IMR-90 (cell line): Measurements from ENCODE around the gene TUBGCP3. TPM values are rescaled to one million over a fixed set of nuclear protein-coding genes. Genes with fewer than 3 reads are reported as not detected.

ENCODE experiments used
- ATAC-seq: fragments of 200-7000 bp; cut with Tn5 transposase; 2 replicates; pipeline ENCODE4 v1.9.1; 2020; ENCODE audit warnings: low read depth, mild to moderate bottlenecking, moderate library complexity
- BruUV-seq: library from RNA; stranded (reverse); fragments of 400-500 nt; replicated peaks from 2 replicates; lab custom pipeline; 2021; lab: Mats Ljungman, UMichigan
- CTCF ChIA-PET: fragments of 300-600 bp; formaldehyde crosslinking; extraction: SDS; loops from one replicate; lab custom pipeline; 2021; ENCODE audit warnings: antibody characterized with exemption; lab: Yijun Ruan, JAX
- POLR2A ChIA-PET: fragments of 300-600 bp; sonication (Branson Sonifier 250); formaldehyde crosslinking; loops from one replicate; lab custom pipeline; 2022; ENCODE audit warnings: antibody characterized with exemption; ENCODE audit not compliant: unreplicated experiment; lab: Charles Lee
- DNase-seq: peaks from one replicate; pipeline ENCODE4 v3.0.0; 2013
- H2AFZ ChIP-seq: replicated peaks from 2 replicates; pipeline ENCODE3; 2013; ENCODE audit warnings: low read length, mild to moderate bottlenecking; ENCODE audit not compliant: poor library complexity
- H2AK5ac ChIP-seq: 2 replicates; pipeline ENCODE4 v1.6.1; 2013; ENCODE audit warnings: low read depth, low read length, inconsistent platforms
- H2AK9ac ChIP-seq: replicated peaks from 2 replicates; pipeline ENCODE3; 2013; ENCODE audit warnings: mild to moderate bottlenecking, low read depth, low read length, moderate library complexity; ENCODE audit not compliant: poor library complexity
- H2BK120ac ChIP-seq: 2 replicates; pipeline ENCODE4 v1.6.1; 2013; ENCODE audit warnings: low read depth, low read length, inconsistent platforms
- H2BK15ac ChIP-seq: 3 replicates; pipeline ENCODE4 v1.6.1; 2013; ENCODE audit warnings: low read depth, low read length, inconsistent platforms
- H2BK20ac ChIP-seq: 2 replicates; pipeline ENCODE4 v1.6.1; 2013; ENCODE audit warnings: low read depth, mild to moderate bottlenecking, inconsistent platforms, low read length, moderate library complexity
- H2BK5ac ChIP-seq: 2 replicates; pipeline ENCODE4 v1.6.1; 2013; ENCODE audit warnings: mild to moderate bottlenecking, low read depth, low read length, inconsistent platforms; ENCODE audit not compliant: poor library complexity, severe bottlenecking
- H3K14ac ChIP-seq: replicated peaks from 2 replicates; pipeline ENCODE4 v1.6.1; 2013; ENCODE audit warnings: low read depth, low read length, inconsistent platforms
- H3K18ac ChIP-seq: 2 replicates; pipeline ENCODE4 v1.6.1; 2013; ENCODE audit warnings: low read depth, low read length, control low read depth
- H3K23ac ChIP-seq: 2 replicates; pipeline ENCODE4 v1.6.1; 2013; ENCODE audit warnings: low read depth, low read length, inconsistent platforms
- H3K27ac ChIP-seq: 2 replicates; pipeline ENCODE4 v1.5.1; 2013; ENCODE audit warnings: mild to moderate bottlenecking, control low read depth, low read length; ENCODE audit not compliant: insufficient read depth
- H3K27me3 ChIP-seq: 2 replicates; pipeline ENCODE4 v1.6.1; 2013; ENCODE audit warnings: low read length; ENCODE audit not compliant: control insufficient read depth, insufficient read depth
- H3K36me3 ChIP-seq: 2 replicates; pipeline ENCODE4 v1.6.1; 2013; ENCODE audit warnings: low read length, mixed read lengths; ENCODE audit not compliant: control insufficient read depth, insufficient read depth
- H3K4ac ChIP-seq: 2 replicates; pipeline ENCODE4 v1.6.1; 2013; ENCODE audit warnings: low read depth, low read length, inconsistent platforms
- H3K4me1 ChIP-seq: 2 replicates; pipeline ENCODE4 v1.6.1; 2013; ENCODE audit warnings: low read length, mixed read lengths; ENCODE audit not compliant: control insufficient read depth, insufficient read depth
- H3K4me2 ChIP-seq: 2 replicates; pipeline ENCODE4 v1.6.1; 2013; ENCODE audit warnings: low read depth, mild to moderate bottlenecking, control low read depth, low read length, moderate library complexity
- H3K4me3 ChIP-seq: 2 replicates; pipeline ENCODE4 v1.5.1; 2013; ENCODE audit warnings: low read depth, mild to moderate bottlenecking, control low read depth, low read length, moderate library complexity; ENCODE audit not compliant: insufficient read depth
- H3K56ac ChIP-seq: 2 replicates; pipeline ENCODE4 v1.6.1; 2013; ENCODE audit warnings: low read length, inconsistent platforms; ENCODE audit not compliant: insufficient read depth; ENCODE audit errors: extremely low read depth
- H3K79me1 ChIP-seq, 2 experiments: 2 replicates each; pipeline ENCODE4 v1.6.1; 2013; ENCODE audit warnings: low read length in 2 of 2, inconsistent platforms in 1 of 2, low read depth in 1 of 2
- H3K9ac ChIP-seq: 2 replicates; pipeline ENCODE4 v1.6.1; 2013; ENCODE audit warnings: low read depth, low read length, control low read depth
- H3K9me1 ChIP-seq: 2 replicates; pipeline ENCODE4 v1.6.1; 2013; ENCODE audit warnings: low read length, inconsistent platforms; ENCODE audit not compliant: insufficient read depth
- H3K9me3 ChIP-seq: 2 replicates; pipeline ENCODE4 v1.6.1; 2013; ENCODE audit warnings: low read length; ENCODE audit not compliant: control insufficient read depth, insufficient read depth
- H4K20me1 ChIP-seq: 2 replicates; pipeline ENCODE4 v1.6.1; 2013; ENCODE audit warnings: low read length, inconsistent platforms; ENCODE audit not compliant: insufficient read depth
- H4K5ac ChIP-seq: 2 replicates; pipeline ENCODE4 v1.6.1; 2013; ENCODE audit warnings: mild to moderate bottlenecking, low read depth, low read length, control low read depth
- H4K8ac ChIP-seq, 2 experiments: 2 replicates each; pipeline ENCODE4 v1.6.1; 2013; ENCODE audit warnings: low read depth in 2 of 2, low read length in 2 of 2, control low read depth in 1 of 2, inconsistent platforms in 1 of 2
- H4K91ac ChIP-seq: 2 replicates; pipeline ENCODE4 v1.6.1; 2013; ENCODE audit warnings: low read depth, low read length, inconsistent platforms; ENCODE audit not compliant: insufficient read depth
- BHLHE40 ChIP-seq: fragments of 150-350 bp; IDR thresholded peaks from 2 replicates; pipeline ENCODE4 v1.6.1; 2016; ENCODE audit warnings: mild to moderate bottlenecking, low read depth, low read length
- CEBPB ChIP-seq: IDR thresholded peaks from 2 replicates; pipeline ENCODE4 v1.6.1; 2012; ENCODE audit warnings: low read depth, low read length, improper control_type of control experiment
- FOS ChIP-seq: fragments of 150-350 bp; IDR thresholded peaks from 2 replicates; pipeline ENCODE4 v1.6.1; 2016; ENCODE audit warnings: low read depth, low read length
- MAFK ChIP-seq: IDR thresholded peaks from 2 replicates; pipeline ENCODE4 v1.6.1; 2012; ENCODE audit warnings: low read depth, low read length, improper control_type of control experiment
- MAZ ChIP-seq: IDR thresholded peaks from 2 replicates; pipeline ENCODE4 v1.6.1; 2012; ENCODE audit warnings: low read depth, mild to moderate bottlenecking, low read length, improper control_type of control experiment, moderate library complexity, borderline replicate concordance
- MXI1 ChIP-seq: IDR thresholded peaks from 2 replicates; pipeline ENCODE4 v1.6.1; 2012; ENCODE audit warnings: low read depth, mild to moderate bottlenecking, low read length, moderate library complexity, borderline replicate concordance
- NFE2L2 ChIP-seq: fragments of 150-350 bp; IDR thresholded peaks from 2 replicates; pipeline ENCODE4 v1.6.1; 2016; ENCODE audit warnings: low read depth, mild to moderate bottlenecking, low read length
- POLR2A ChIP-seq: IDR thresholded peaks from 2 replicates; pipeline ENCODE4 v1.6.1; 2012; ENCODE audit warnings: mild to moderate bottlenecking, low read depth, low read length
- RCOR1 ChIP-seq: IDR thresholded peaks from 2 replicates; pipeline ENCODE4 v1.6.1; 2012; ENCODE audit warnings: mild to moderate bottlenecking, low read length, improper control_type of control experiment; ENCODE audit not compliant: insufficient replicate concordance
- RFX5 ChIP-seq: IDR thresholded peaks from 2 replicates; pipeline ENCODE4 v1.8.0; 2012; ENCODE audit warnings: low read depth, mild to moderate bottlenecking, low read length, moderate library complexity
- SMC3 ChIP-seq: fragments of 150-350 bp; IDR thresholded peaks from 2 replicates; pipeline ENCODE4 v1.6.1; 2016; ENCODE audit warnings: low read depth, mild to moderate bottlenecking, antibody characterized with exemption, low read length, moderate library complexity
- WGBS, 2 experiments: methylation state at CpG; one replicate each; pipeline versions ENCODE4 v1.1.5 to v1.1.7; 2013; ENCODE audit warnings: missing lambda C conversion rate in 2 of 2; ENCODE audit not compliant: insufficient read length in 1 of 2; ENCODE audit errors: extremely low coverage in 2 of 2; 5-methylcytosine and 5-hydroxymethylcytosine counted together
- dilution Hi-C: fragments of 300-500 bp; cut with HindIII; formaldehyde crosslinking; loops from one replicate; pipeline ENCODE4 v1.14.3; 2018; ENCODE audit warnings: low sequenced_read_pairs; ENCODE audit not compliant: unreplicated experiment
- in situ Hi-C: fragments of 300-500 bp; cut with MboI; formaldehyde crosslinking; loops from 3 replicates; pipeline ENCODE4 v1.14.3; 2019; ENCODE audit warnings: low sequenced_read_pairs, inconsistent platforms, mixed read lengths
- intact Hi-C: fragments of 100-400 bp; cut with micrococcal nuclease; formaldehyde crosslinking; loops from 2 replicates; pipeline ENCODE4 v1.10.0; 2022
- polyA plus RNA-seq, 3 experiments: library from polyadenylated mRNA; depleted of rRNA; stranded (reverse); fragments of >200 nt; gene quantifications; 2 replicates each; pipeline ENCODE4 v1.2.3, GENCODE V29; 2012; ENCODE audit warnings: low replicate concordance in 1 of 3
- total RNA-seq: library from RNA; depleted of rRNA; stranded (reverse); fragments of >200 nt; gene quantifications from 2 replicates; pipeline ENCODE4 v1.2.3, GENCODE V29; 2012
- TF ChIP-seq, protein P1 (sequence below): fragments of 150-350 bp; IDR thresholded peaks from 2 replicates; pipeline ENCODE4 v1.6.1; 2017; ENCODE audit warnings: mild to moderate bottlenecking, antibody characterized with exemption, low read length, low read depth
- TF ChIP-seq, protein P2 (sequence below): conservative IDR thresholded peaks from 2 replicates; pipeline ENCODE4 v1.5.1; 2012; ENCODE audit warnings: mild to moderate bottlenecking, low read depth, low read length, improper control_type of control experiment
- TF ChIP-seq, protein P3 (sequence below): fragments of 150-350 bp; IDR thresholded peaks from 2 replicates; pipeline ENCODE4 v1.6.1; 2016; ENCODE audit warnings: low read depth, mild to moderate bottlenecking, low read length, moderate library complexity, borderline replicate concordance

The TUBGCP3 gene
- total and polyA plus RNA-seq, 2 of the 4 experiments (the other 2 are of a cell fraction), result 16.0 to 17.8 TPM

DNA sequence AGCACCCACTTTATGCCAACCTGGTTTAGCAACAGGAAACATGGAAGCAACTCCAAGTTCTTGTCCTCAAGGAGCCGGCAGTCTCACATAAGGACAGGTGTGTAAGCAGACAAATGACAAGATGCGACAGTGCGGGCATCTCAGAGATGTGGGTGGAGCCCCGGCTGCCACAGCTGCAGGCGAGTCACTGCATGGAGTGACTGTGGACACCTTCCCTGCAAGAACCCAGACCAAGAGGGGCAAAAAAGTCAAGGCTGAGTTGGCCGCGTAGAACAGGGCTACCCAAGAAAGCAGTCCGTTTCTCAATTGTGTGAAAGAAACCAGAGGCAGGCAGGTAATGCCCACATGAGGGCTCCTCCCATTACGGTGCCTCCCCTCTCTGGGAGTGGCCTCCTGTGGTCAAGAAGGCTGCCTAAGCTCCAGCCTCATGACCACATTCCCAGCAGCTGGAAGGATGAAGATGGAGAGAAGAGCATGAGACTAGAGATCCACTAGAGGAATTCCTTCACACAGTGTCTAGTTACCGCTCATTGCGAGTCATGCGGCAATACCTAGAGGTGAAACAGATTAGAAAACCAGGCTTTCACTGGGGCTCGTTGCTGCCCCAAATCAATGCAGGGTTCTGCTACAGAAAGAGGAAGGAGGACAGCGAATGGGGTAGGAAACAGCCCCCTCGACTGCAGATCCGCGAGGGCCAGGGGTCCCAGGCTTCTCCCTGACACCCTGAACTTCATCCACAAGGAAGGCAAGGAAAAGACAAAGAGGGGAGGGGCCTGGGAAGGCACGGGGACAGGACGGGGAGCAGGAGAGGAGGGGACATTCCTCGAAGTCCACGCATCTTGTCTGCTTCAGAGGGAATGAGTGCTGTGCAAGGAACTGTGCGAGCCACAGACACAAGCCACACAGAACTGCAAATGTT, 131.6 kb downstream of the TUBGCP3 start:
- dilution Hi-C loops (no loop called here), intact Hi-C loops (no loop called here), in situ Hi-C loops (no loop called here)
- Histone ChIP-seq H2BK15ac (no peak overlapping the region), H3K9me1 (no peaks in the 10 kb centered on the region), H3K18ac (no peak overlapping the region), H3K4ac (no peak overlapping the region), H4K5ac (no peak overlapping the region), H3K56ac (no peak overlapping the region), H2BK5ac (no peak overlapping the region), H3K27ac (no peak overlapping the region), H2AK5ac (no peak overlapping the region), H3K14ac (no peak overlapping the region), H3K4me1 (no peaks in the 10 kb centered on the region), H4K8ac (no peak overlapping the region), H3K4me2 (no peak overlapping the region), H3K9me3 (no peaks in the 10 kb centered on the region; the same call in 1 of the 2 replicates), H2AK9ac (no peak overlapping the region), H2AFZ (peak overlapping the region; percentile 43), H3K27me3 (no peaks in the 10 kb centered on the region; the same call in 1 of the 2 replicates), H2BK120ac (no peak overlapping the region), H3K79me1 (no peaks in the 10 kb centered on the region), H4K91ac (no peak overlapping the region), H4K20me1 (no peaks in the 10 kb centered on the region), H3K4me3 (no peak overlapping the region), H3K36me3 (no peaks in the 10 kb centered on the region), H2BK20ac (no peak overlapping the region), H3K9ac (no peak overlapping the region), H3K23ac (no peak overlapping the region)
- WGBS, 2 experiments, result 67% methylated on average over 2 of the region's 22 CpGs; no CpG with 5 or more reads in 1 of the 2 experiments
- BruUV-seq, result no TSS peak
- no peak for ATAC-seq
- ChIA-PET POLR2A (no interaction called here), CTCF (no interaction called here)
- no peak for DNase-seq
- TF ChIP-seq MXI1, result no peak
- no peak for TF ChIP-seq CEBPB
- TF ChIP-seq, protein P1, sequence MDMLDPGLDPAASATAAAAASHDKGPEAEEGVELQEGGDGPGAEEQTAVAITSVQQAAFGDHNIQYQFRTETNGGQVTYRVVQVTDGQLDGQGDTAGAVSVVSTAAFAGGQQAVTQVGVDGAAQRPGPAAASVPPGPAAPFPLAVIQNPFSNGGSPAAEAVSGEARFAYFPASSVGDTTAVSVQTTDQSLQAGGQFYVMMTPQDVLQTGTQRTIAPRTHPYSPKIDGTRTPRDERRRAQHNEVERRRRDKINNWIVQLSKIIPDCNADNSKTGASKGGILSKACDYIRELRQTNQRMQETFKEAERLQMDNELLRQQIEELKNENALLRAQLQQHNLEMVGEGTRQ, result no peak
- no peak for TF ChIP-seq BHLHE40
- TF ChIP-seq, protein P2, sequence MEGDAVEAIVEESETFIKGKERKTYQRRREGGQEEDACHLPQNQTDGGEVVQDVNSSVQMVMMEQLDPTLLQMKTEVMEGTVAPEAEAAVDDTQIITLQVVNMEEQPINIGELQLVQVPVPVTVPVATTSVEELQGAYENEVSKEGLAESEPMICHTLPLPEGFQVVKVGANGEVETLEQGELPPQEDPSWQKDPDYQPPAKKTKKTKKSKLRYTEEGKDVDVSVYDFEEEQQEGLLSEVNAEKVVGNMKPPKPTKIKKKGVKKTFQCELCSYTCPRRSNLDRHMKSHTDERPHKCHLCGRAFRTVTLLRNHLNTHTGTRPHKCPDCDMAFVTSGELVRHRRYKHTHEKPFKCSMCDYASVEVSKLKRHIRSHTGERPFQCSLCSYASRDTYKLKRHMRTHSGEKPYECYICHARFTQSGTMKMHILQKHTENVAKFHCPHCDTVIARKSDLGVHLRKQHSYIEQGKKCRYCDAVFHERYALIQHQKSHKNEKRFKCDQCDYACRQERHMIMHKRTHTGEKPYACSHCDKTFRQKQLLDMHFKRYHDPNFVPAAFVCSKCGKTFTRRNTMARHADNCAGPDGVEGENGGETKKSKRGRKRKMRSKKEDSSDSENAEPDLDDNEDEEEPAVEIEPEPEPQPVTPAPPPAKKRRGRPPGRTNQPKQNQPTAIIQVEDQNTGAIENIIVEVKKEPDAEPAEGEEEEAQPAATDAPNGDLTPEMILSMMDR, result no peak
- no peak for TF ChIP-seq FOS
- TF ChIP-seq RFX5, result no peak
- TF ChIP-seq MAFK, result no peak
- TF ChIP-seq, protein P3, sequence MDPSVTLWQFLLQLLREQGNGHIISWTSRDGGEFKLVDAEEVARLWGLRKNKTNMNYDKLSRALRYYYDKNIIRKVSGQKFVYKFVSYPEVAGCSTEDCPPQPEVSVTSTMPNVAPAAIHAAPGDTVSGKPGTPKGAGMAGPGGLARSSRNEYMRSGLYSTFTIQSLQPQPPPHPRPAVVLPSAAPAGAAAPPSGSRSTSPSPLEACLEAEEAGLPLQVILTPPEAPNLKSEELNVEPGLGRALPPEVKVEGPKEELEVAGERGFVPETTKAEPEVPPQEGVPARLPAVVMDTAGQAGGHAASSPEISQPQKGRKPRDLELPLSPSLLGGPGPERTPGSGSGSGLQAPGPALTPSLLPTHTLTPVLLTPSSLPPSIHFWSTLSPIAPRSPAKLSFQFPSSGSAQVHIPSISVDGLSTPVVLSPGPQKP, result no peak
- no peak for TF ChIP-seq SMC3
- no peak for TF ChIP-seq RCOR1
- no peak for TF ChIP-seq MAZ
- TF ChIP-seq NFE2L2, result no peak
- no peak for TF ChIP-seq POLR2A
